Keratinocyte (primary cell): ENCODE measurements around the gene PPP1R36. TPM values are rescaled to one million over a fixed set of nuclear protein-coding genes. Genes with fewer than 3 reads are reported as not detected.

Experiments used
- DNase-seq: peaks from one replicate; pipeline ENCODE4 v3.0.0-alpha.2; 2011; ENCODE audit warnings: low read depth, missing footprints, low spot score
- FAIRE-seq: peaks from 2 replicates; lab custom pipeline; 2011; peaks lifted over from hg19 to GRCh38; lab: Jason Lieb, UNC
- H2AFZ ChIP-seq: 2 replicates; pipeline ENCODE4 v1.6.0; 2012; ENCODE audit warnings: low read length, control low read depth, inconsistent platforms; ENCODE audit not compliant: control insufficient read depth
- H3K27ac ChIP-seq: 2 replicates; pipeline ENCODE4 v1.5.1; 2011; ENCODE audit warnings: low read length; ENCODE audit not compliant: control insufficient read depth, insufficient read depth
- H3K27me3 ChIP-seq: 3 replicates; pipeline ENCODE4 v1.6.0; 2011; ENCODE audit warnings: low read length; ENCODE audit not compliant: control insufficient read depth, insufficient read depth; ENCODE audit errors: extremely low read depth
- H3K36me3 ChIP-seq, 2 experiments: 2 replicates in 1 of 2; 3 replicates in 1 of 2; pipeline ENCODE4 v1.5.1; 2011; ENCODE audit warnings: low read length in 2 of 2, mild to moderate bottlenecking in 1 of 2; ENCODE audit not compliant: control insufficient read depth in 2 of 2, insufficient read depth in 2 of 2; ENCODE audit errors: extremely low read depth in 1 of 2
- H3K4me1 ChIP-seq: 3 replicates; pipeline ENCODE4 v1.5.1; 2011; ENCODE audit warnings: low read length; ENCODE audit not compliant: control insufficient read depth, insufficient read depth; ENCODE audit errors: extremely low read depth
- H3K4me2 ChIP-seq: 3 replicates; pipeline ENCODE4 v1.6.0; 2011; ENCODE audit warnings: low read depth, low read length; ENCODE audit not compliant: control insufficient read depth, insufficient read depth; ENCODE audit errors: extremely low read depth
- H3K4me3 ChIP-seq, 3 experiments: fragments of 200-600 bp in 1 of 3; sonication (generic) in 1 of 3; 2 replicates in 2 of 3; 3 replicates in 1 of 3; pipeline ENCODE4 v1.5.1; 2011 to 2016; ENCODE audit warnings: low read length in 3 of 3, mild to moderate bottlenecking in 3 of 3, control low read depth in 2 of 3, inconsistent platforms in 1 of 3, low read depth in 1 of 3, mixed read lengths in 1 of 3, mixed run types in 1 of 3, moderate library complexity in 1 of 3; ENCODE audit not compliant: control insufficient read depth in 2 of 3, insufficient read depth in 2 of 3; ENCODE audit errors: extremely low read depth in 1 of 3
- H3K79me2 ChIP-seq: 2 replicates; pipeline ENCODE4 v1.6.0; 2012; ENCODE audit warnings: low read length; ENCODE audit not compliant: control insufficient read depth, insufficient read depth
- H3K9ac ChIP-seq: 3 replicates; pipeline ENCODE4 v1.6.0; 2011; ENCODE audit warnings: low read length; ENCODE audit not compliant: control insufficient read depth, insufficient read depth; ENCODE audit errors: extremely low read depth
- H3K9me1 ChIP-seq: 3 replicates; pipeline ENCODE4 v1.6.0; 2011; ENCODE audit warnings: low read length; ENCODE audit not compliant: control insufficient read depth, insufficient read depth; ENCODE audit errors: extremely low read depth
- H3K9me3 ChIP-seq: 2 replicates; pipeline ENCODE4 v1.5.1; 2012; ENCODE audit warnings: low read depth, low read length; ENCODE audit not compliant: control insufficient read depth
- H4K20me1 ChIP-seq: 3 replicates; pipeline ENCODE4 v1.6.0; 2011; ENCODE audit warnings: low read length; ENCODE audit not compliant: control insufficient read depth, insufficient read depth; ENCODE audit errors: extremely low read depth
- CTCF ChIP-seq, 3 experiments: IDR thresholded peaks in 1 of 3; conservative IDR thresholded peaks in 1 of 3; optimal IDR thresholded peaks in 1 of 3; 2 replicates in 2 of 3; 3 replicates in 1 of 3; pipeline versions ENCODE3 to v1.5.1; 2011; ENCODE audit warnings: low read length in 3 of 3, mild to moderate bottlenecking in 3 of 3, moderate library complexity in 2 of 3, control low read depth in 1 of 3, inconsistent platforms in 1 of 3; ENCODE audit not compliant: insufficient read depth in 2 of 3; ENCODE audit errors: extremely low read depth in 1 of 3
- EZH2 ChIP-seq: IDR thresholded peaks from one replicate; pipeline ENCODE4 v1.6.1; 2012; ENCODE audit warnings: inconsistent platforms, mild to moderate bottlenecking, low read length, moderate library complexity
- dilution Hi-C: fragments of 300-500 bp; cut with MboI; formaldehyde crosslinking; loops from one replicate; pipeline ENCODE4 v1.7.0; 2020; ENCODE audit warnings: low sequenced_read_pairs; ENCODE audit not compliant: extremely low pct_ligation_motif_present
- polyA plus RNA-seq, 5 experiments: library from polyadenylated mRNA; depleted of rRNA in 3 of 5; stranded (reverse) in 3 of 5; stranded (forward) in 1 of 5; unstranded in 1 of 5; fragments of >200 nt; gene quantifications; 1 replicate in 1 of 5; 2 replicates in 3 of 5; 3 replicates in 1 of 5; pipeline versions ENCODE4 v1.2.1 to v1.2.3, GENCODE V29; 2011 to 2012; ENCODE audit warnings: missing spikeins in 2 of 5, low read depth in 1 of 5, low replicate concordance in 1 of 5

PPP1R36 gene
- polyA plus RNA-seq, 1 donor (not counting 4 experiments of a cell fraction or from before 2014, with no cell fraction given) = 0.81 TPM

GRCh38 chr14:64522591-64523355, 27.0 kb upstream of the PPP1R36 start:
- no peaks in the 10 kb centered on the region for H3K9me3 ChIP-seq
- H3K27ac ChIP-seq = no peak overlapping the region
- FAIRE-seq (no peak), DNase-seq (no peak)
- TF ChIP-seq CTCF (optimal IDR thresholded peaks at IDR 0.05 in 1 of 3, IDR thresholded peaks at IDR 0.05 in 1 of 3, conservative IDR thresholded peaks at IDR 0.05 in 1 of 3; ENCODE audit: extremely low read depth in 1 of 3, insufficient read depth in 2 of 3, low read length in 3 of 3) (no peak), EZH2 (no peak)
- H3K4me2 ChIP-seq = no peak overlapping the region
- no peaks in the 10 kb centered on the region for H3K4me1 ChIP-seq
- H2AFZ ChIP-seq = no peak overlapping the region
- H4K20me1 ChIP-seq = no peaks in the 10 kb centered on the region
- H3K9me1 ChIP-seq = no peaks in the 10 kb centered on the region
- peaks cover 39% of the 10 kb centered on the region for H3K79me2 ChIP-seq
- H3K27me3 ChIP-seq = no peaks in the 10 kb centered on the region
- H3K9ac ChIP-seq = no peak overlapping the region
- H3K4me3 ChIP-seq = no peak overlapping the region
- peaks cover 12 to 21% of the 10 kb centered on the region in 2 experiments for H3K36me3 ChIP-seq
- dilution Hi-C loops = no loop called here

GRCh38 chr14:64525354-64525753, 24.4 kb upstream of the PPP1R36 start:
- Histone ChIP-seq H3K36me3 (peaks cover 12 to 21% of the 10 kb centered on the region in 2 experiments), H3K9me3 (no peaks in the 10 kb centered on the region), H2AFZ (no peak overlapping the region), H3K4me2 (no peak overlapping the region), H3K4me3 (no peak overlapping the region), H3K9me1 (no peaks in the 10 kb centered on the region), H4K20me1 (no peaks in the 10 kb centered on the region), H3K79me2 (peaks cover 17% of the 10 kb centered on the region), H3K27me3 (no peaks in the 10 kb centered on the region), H3K4me1 (no peaks in the 10 kb centered on the region), H3K27ac (no peak overlapping the region), H3K9ac (no peak overlapping the region)
- TF ChIP-seq CTCF (optimal IDR thresholded peaks at IDR 0.05 in 1 of 3, IDR thresholded peaks at IDR 0.05 in 1 of 3, conservative IDR thresholded peaks at IDR 0.05 in 1 of 3; ENCODE audit: extremely low read depth in 1 of 3, insufficient read depth in 2 of 3, low read length in 3 of 3) (no peak), EZH2 (no peak)
- no peak for FAIRE-seq
- dilution Hi-C loops = no loop called here
- no peak for DNase-seq
